H1 (cell line): Measurements from ENCODE around the gene TMEM72. TPM values are rescaled to one million over a fixed set of nuclear protein-coding genes. Genes with fewer than 3 reads are reported as not detected.

Source experiments
- CBX8 ChIP-seq: fragments of 300-800, 300-1000 bp; sonication (generic); IDR thresholded peaks from 2 replicates; pipeline ENCODE4 v1.7.1; 2016; ENCODE audit warnings: low read depth, low read length, borderline replicate concordance
- EZH2 ChIP-seq: fragments of 200-600 bp; sonication (generic); IDR thresholded peaks from 2 replicates; pipeline ENCODE4 v1.7.1; 2012; ENCODE audit warnings: low read depth, mild to moderate bottlenecking, moderate library complexity, low read length, inconsistent platforms; ENCODE audit not compliant: severe bottlenecking
- HDAC2 ChIP-seq, 2 experiments: fragments of 300-600 bp in 1 of 2; sonication (generic) in 1 of 2; IDR thresholded peaks; 2 replicates each; pipeline ENCODE4 v1.6.1; 2011 to 2012; ENCODE audit warnings: low read depth in 2 of 2, low read length in 2 of 2, mild to moderate bottlenecking in 2 of 2, moderate library complexity in 2 of 2, borderline replicate concordance in 1 of 2, inconsistent platforms in 1 of 2
- KDM4A ChIP-seq: IDR thresholded peaks from one replicate; pipeline ENCODE4 v1.7.1; 2012; ENCODE audit warnings: low read depth, mild to moderate bottlenecking, moderate library complexity, low read length, inconsistent platforms; ENCODE audit not compliant: severe bottlenecking
- PHF8 ChIP-seq: fragments of 200-600 bp; sonication (generic); conservative IDR thresholded peaks from 2 replicates; pipeline ENCODE4 v1.7.1; 2012; ENCODE audit warnings: low read depth, mild to moderate bottlenecking, inconsistent platforms, low read length, moderate library complexity
- TBP ChIP-seq: IDR thresholded peaks from 2 replicates; pipeline ENCODE4 v1.6.1; 2011; ENCODE audit warnings: low read depth, low read length, improper control_type of control experiment
- TEAD4 ChIP-seq: IDR thresholded peaks from 2 replicates; pipeline ENCODE4 v1.6.1; 2012; ENCODE audit warnings: low read depth, low read length, inconsistent platforms, mixed read lengths
- polyA plus RNA-seq, 7 experiments: library from polyadenylated mRNA; depleted of rRNA in 3 of 7; stranded (reverse) in 5 of 7; unstranded in 2 of 7; fragments of >200 nt in 5 of 7; fragments of 200-250 nt in 2 of 7; gene quantifications; 1 replicate in 5 of 7; 2 replicates in 1 of 7; 4 replicates in 1 of 7; pipeline versions ENCODE4 v1.2.1 to v1.2.3, GENCODE V29; 2011 to 2013; ENCODE audit warnings: missing spikeins in 2 of 7, mixed read lengths in 2 of 7
- total RNA-seq: library from RNA; stranded (reverse); fragmentation: NEBNext Ultra II Directional; extraction: Animal tissue kit (Norgen Biotek cat#: 25700); gene quantifications from 2 replicates; pipeline ENCODE4 v1.2.1, GENCODE V29; 2021
- TF ChIP-seq, protein P1 (sequence below): IDR thresholded peaks from 2 replicates; pipeline ENCODE4 v1.6.1; 2012; ENCODE audit warnings: inconsistent platforms

TMEM72 gene
- total and polyA plus RNA-seq, 2 of the 8 experiments (the other 6 are each of a cell fraction or from before 2014, with no cell fraction given) = not detected

DNA sequence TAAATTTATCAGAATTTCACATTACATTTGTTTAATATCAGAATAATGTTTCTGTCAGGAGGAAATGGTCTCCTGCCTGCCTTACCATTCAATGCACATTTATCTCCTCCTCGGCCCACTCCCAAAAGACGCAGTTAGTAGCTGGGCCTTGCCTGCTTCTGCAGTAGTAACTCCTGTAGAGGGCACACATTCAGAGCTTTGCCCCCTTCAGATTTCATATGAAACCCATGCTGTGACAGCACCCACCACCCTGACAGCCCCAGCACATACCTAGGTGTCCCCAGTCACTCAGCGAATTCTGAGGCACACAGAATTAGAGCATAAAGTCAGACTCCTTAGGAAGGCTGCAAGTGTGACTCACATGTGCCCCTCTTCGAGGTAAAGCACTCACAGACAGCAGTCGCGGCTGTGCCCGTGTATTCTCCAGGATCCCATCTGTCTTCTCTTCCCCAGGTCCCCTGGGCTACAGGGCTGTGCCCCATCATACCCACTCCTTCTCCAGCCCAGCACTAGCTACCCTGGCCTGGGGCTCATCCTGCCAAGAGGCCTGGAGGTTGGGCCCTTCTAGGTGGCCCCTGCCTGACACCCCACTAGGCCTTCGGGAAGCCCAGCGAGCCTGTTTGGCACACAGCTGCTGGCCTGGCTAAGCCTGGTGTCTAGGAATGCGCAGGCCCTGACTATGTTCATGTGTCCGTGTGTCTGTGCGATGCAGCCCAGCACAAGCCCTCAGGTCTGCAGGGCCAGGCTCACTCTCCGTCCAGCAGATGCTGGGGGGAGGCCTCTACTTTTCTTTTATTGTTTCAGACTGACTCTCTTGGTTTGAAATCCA, 72.1 kb downstream of the TMEM72 start (continued):
- TF ChIP-seq PHF8 (no peak), TBP (no peak), TEAD4 (no peak), CBX8 (no peak), HDAC2 (IDR thresholded peaks at IDR 0.05; ENCODE audit: borderline replicate concordance in 1 of 2, low read depth in 2 of 2, low read length in 2 of 2) (no peak), EZH2 (no peak), KDM4A (no peak)
- TF ChIP-seq, protein P1, sequence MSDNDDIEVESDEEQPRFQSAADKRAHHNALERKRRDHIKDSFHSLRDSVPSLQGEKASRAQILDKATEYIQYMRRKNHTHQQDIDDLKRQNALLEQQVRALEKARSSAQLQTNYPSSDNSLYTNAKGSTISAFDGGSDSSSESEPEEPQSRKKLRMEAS = no peak
